Transverse colon (tissue), 4 donors: ENCODE results near the gene ADD1. TPM values are rescaled to one million over a fixed set of nuclear protein-coding genes. Genes with fewer than 3 reads are reported as not detected.
A peak's percentile ranks its signal among the peaks of the same experiment; 100 is the strongest.

Experiments
- DNase-seq: peaks from one replicate; pipeline ENCODE4 v3.0.0-alpha.2; 2019
- H3K27ac ChIP-seq, 4 donors: fragments of 200-600 bp; sonication (generic); 2 replicates each; pipeline ENCODE4 v1.5.1; 2016 to 2018; ENCODE audit warnings: inconsistent platforms in 4 of 4
- H3K27me3 ChIP-seq: fragments of 200-600 bp; sonication (generic); 2 replicates; pipeline ENCODE4 v1.5.1; 2017; ENCODE audit warnings: inconsistent platforms
- H3K36me3 ChIP-seq, 4 donors: fragments of 200-600 bp; sonication (generic); 2 replicates each; pipeline ENCODE4 v1.5.1; 2017 to 2019; ENCODE audit warnings: inconsistent platforms in 4 of 4
- H3K4me1 ChIP-seq, 4 donors: fragments of 200-600 bp; sonication (generic); 2 replicates each; pipeline ENCODE4 v1.5.1; 2017 to 2020; ENCODE audit warnings: inconsistent platforms in 4 of 4
- H3K4me3 ChIP-seq, 4 donors: fragments of 200-600 bp; sonication (generic); 1 replicate in 1 of 4; 2 replicates in 3 of 4; pipeline versions ENCODE4 v1.5.1 to v1.6.1; 2017 to 2019; ENCODE audit warnings: inconsistent platforms in 4 of 4
- H3K9me3 ChIP-seq, 2 donors: fragments of 200-600 bp; sonication (generic); 2 replicates each; pipeline ENCODE4 v1.5.1; 2017 to 2019; ENCODE audit warnings: inconsistent platforms in 2 of 2
- EP300 ChIP-seq: sonication (generic); formaldehyde crosslinking; IDR thresholded peaks from one replicate; pipeline ENCODE4 v1.6.1; 2017; ENCODE audit warnings: antibody characterized with exemption, low read depth
- POLR2A ChIP-seq: fragments of 450-650 bp; IDR thresholded peaks from one replicate; pipeline ENCODE4 v1.6.1; 2016; ENCODE audit warnings: antibody characterized with exemption, mild to moderate bottlenecking, moderate library complexity
- POLR2AphosphoS5 ChIP-seq, 3 donors: sonication (generic); formaldehyde crosslinking; IDR thresholded peaks; one replicate each; pipeline ENCODE4 v1.6.1; 2016; ENCODE audit warnings: antibody characterized with exemption in 3 of 3
- WGBS, 2 donors: methylation state at CpG; one replicate each; pipeline ENCODE4 v1.1.5; 2018; ENCODE audit warnings: low coverage in 1 of 2; 5-methylcytosine and 5-hydroxymethylcytosine counted together
- in situ Hi-C, 4 donors: fragments of 200-750 bp; cut with MboI; loops; one replicate each; pipeline versions ENCODE4 v1.15.0 to v1.15.1; 2017; ENCODE audit warnings: low sequenced_read_pairs in 3 of 4, low pct_ligation_motif_present in 1 of 4, low pct_unique_long_range_greater_than_20kb in 1 of 4
- intact Hi-C: fragments of 100-400 bp; cut with DNase I; formaldehyde crosslinking; loops from one replicate; pipeline ENCODE4 v1.15.1; 2023; ENCODE audit warnings: low total_unique reads
- total RNA-seq, 4 donors: library from RNA; depleted of rRNA; stranded (reverse); fragments of >200 nt; gene quantifications; one replicate each; pipeline ENCODE4 v1.1.0, GENCODE V29; 2016
- TF ChIP-seq, protein P1 (sequence below), 5 experiments: fragments of 200-600 bp in 3 of 5; fragments of 450-650 bp in 2 of 5; sonication (generic) in 3 of 5; IDR thresholded peaks; 1 replicate in 2 of 5; 2 replicates in 3 of 5; pipeline ENCODE4 v1.5.1; 2016 to 2017; ENCODE audit warnings: antibody characterized with exemption in 5 of 5, inconsistent platforms in 3 of 5, mild to moderate bottlenecking in 2 of 5, moderate library complexity in 1 of 5

The ADD1 gene
- total RNA-seq, 4 donors from 2014 or later, result 218 to 392 (median 299) TPM

DNA sequence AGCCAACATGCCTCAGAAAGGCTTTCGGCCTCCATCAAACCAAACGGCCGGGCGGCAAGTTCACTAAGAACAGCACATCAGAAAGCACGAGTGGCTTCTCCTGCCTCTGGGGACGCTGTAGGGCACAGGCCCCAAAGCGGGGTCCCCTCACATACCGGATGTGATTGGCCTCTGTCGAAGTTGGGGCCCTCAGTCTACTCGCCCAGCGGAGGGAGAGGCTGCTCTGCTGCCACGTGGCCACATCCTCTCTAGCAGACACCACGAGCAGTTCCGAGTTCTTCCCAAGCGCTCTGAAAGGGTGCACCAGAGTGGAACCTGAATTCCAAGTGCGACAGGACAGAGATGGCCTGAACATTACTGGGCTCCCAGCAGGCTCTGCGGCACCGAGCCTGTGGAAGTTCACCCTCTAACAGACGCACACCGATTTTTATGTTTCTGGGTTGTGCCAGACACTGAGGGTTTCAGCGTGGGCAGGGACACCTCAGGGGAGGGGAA lies 98.4 kb downstream of the ADD1 start:
- DNase-seq, result peak; percentile 11
- Histone ChIP-seq H3K36me3 (peaks cover 0 to 36% (median 12%) of the 10 kb centered on the region in 4 donors), H3K27me3 (no peaks in the 10 kb centered on the region), H3K4me3 (no peak overlapping the region), H3K4me1 (peaks cover 4 to 12% (median 11%) of the 10 kb centered on the region in 4 donors), H3K27ac (peak overlapping the region; percentile 62 to 84 (median 76)), H3K9me3 (no peaks in the 10 kb centered on the region)
- intact Hi-C loops (no loop called here), in situ Hi-C loops (loop anchor here in 3 of 4 donors (10.0 to 25.0 kb wide), 2 partner anchors 177 to 180 kb away; partner anchors contain the start of gene TNIP2 (in 2 of the 3))
- 85% methylated on average over 14 of the region's 21 CpGs; no CpG with 5 or more reads in 1 of the 2 donors for WGBS, 2 donors
- no peak for TF ChIP-seq POLR2AphosphoS5 (IDR thresholded peaks at IDR 0.05)
- TF ChIP-seq, protein P1, sequence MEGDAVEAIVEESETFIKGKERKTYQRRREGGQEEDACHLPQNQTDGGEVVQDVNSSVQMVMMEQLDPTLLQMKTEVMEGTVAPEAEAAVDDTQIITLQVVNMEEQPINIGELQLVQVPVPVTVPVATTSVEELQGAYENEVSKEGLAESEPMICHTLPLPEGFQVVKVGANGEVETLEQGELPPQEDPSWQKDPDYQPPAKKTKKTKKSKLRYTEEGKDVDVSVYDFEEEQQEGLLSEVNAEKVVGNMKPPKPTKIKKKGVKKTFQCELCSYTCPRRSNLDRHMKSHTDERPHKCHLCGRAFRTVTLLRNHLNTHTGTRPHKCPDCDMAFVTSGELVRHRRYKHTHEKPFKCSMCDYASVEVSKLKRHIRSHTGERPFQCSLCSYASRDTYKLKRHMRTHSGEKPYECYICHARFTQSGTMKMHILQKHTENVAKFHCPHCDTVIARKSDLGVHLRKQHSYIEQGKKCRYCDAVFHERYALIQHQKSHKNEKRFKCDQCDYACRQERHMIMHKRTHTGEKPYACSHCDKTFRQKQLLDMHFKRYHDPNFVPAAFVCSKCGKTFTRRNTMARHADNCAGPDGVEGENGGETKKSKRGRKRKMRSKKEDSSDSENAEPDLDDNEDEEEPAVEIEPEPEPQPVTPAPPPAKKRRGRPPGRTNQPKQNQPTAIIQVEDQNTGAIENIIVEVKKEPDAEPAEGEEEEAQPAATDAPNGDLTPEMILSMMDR (IDR thresholded peaks at IDR 0.05), result no peak
- no peak for TF ChIP-seq EP300
- TF ChIP-seq POLR2A, result no peak

DNA sequence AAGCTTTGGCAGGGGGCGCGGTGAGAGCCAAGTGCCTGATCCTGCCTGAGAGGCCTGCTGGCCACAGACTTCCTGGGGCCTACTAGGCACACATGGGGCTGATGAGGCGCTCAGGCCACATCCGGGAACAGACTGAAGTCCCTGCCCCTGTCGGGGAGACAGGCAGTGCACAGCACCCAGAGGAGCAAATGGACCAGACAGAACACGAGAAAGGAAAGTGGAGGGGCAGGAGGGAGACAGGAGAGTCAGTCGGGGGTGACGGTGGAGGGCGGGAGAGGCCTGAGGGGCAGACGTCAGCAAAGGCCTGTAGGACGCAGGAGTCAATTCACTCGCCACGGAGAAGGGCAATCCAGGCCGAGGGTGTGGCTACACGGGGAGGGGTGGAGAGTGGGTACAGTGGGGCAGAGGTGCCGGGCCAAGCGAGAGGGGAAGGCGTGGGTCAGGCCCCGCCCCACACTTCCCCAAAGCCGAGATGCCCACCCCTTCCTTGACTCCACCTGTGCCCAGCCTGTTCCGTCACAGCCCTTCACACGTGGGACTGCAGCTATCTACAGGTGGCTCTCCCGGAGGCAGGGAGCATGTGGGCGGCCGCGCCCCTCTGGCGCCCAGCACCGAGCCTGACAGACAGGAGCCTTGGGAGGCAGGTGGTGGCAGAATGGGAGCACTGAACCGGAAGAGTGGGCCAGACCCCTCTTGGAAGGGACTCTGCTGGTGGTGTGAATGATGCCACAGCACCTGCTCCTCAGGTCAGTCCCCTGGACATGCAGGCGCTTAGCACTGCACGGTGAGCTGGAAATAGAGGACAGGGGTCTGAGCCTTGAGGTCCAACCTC lies 99.1 kb downstream of the ADD1 start:
- peak overlapping the region; percentile 62 to 84 (median 76) for H3K27ac ChIP-seq

DNA sequence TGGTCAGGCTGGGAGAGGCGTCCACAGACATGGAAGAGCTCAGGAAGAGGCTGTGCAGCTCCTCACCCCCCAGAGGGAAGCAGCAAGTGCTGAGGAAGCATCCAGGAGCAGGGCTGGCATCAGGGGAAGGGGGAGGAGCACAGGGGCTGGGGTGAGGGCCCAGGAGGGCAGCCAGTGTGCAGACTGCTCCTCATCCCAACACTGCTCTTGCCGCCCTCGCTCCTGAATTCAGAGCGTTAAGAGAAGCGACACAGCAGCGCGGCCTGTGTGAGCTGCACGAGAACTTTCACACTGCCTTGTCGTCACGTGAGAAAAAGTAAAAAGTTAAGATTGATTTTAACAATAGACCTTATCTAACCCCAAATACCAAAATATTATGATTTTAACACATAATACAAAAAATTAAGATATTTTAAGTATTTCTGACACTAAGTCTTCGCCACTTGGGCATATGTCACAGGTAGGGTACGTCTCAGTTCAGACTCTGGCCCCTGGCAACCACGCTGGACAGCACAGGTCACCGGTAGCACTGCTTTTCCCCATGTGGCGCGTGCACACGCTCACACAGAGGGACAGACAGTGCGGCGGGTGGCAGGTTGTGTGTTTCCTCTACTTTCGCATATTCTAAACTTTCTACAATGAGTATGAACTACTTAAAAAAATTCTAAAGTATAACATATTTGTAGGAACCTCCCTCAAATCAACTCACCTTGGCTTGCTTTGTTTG lies 99.9 kb downstream of the ADD1 start:
- Histone ChIP-seq H3K27me3 (no peaks in the 10 kb centered on the region), H3K4me1 (peaks cover 4 to 12% (median 11%) of the 10 kb centered on the region in 4 donors), H3K9me3 (no peaks in the 10 kb centered on the region), H3K4me3 (no peak overlapping the region), H3K27ac (peak overlapping the region; percentile 62 to 84 (median 76)), H3K36me3 (peaks cover 0 to 46% (median 18%) of the 10 kb centered on the region in 4 donors)
- 94 to 95% methylated on average over 17 to 20 of the region's 20 CpGs for WGBS, 2 donors
- no peak for TF ChIP-seq POLR2AphosphoS5 (IDR thresholded peaks at IDR 0.05)
- no peak for DNase-seq
- intact Hi-C loops (no loop called here), in situ Hi-C loops (loop anchor here in 3 of 4 donors (10.0 to 25.0 kb wide), 2 partner anchors 179 to 181 kb away; partner anchors contain the start of gene TNIP2 (in 2 of the 3))

More for the DNA sequence above, 99.1 kb downstream of the ADD1 start:
- no peaks in the 10 kb centered on the region for H3K27me3 ChIP-seq
- no peak overlapping the region for H3K4me3 ChIP-seq
- 59% methylated on average over 30 of the region's 31 CpGs; no CpG with 5 or more reads in 1 of the 2 donors for WGBS, 2 donors
- H3K36me3 ChIP-seq, result peaks cover 0 to 39% (median 15%) of the 10 kb centered on the region in 4 donors
- peak; percentile 86 for DNase-seq
- H3K4me1 ChIP-seq, result peaks cover 4 to 12% (median 11%) of the 10 kb centered on the region in 4 donors
- in situ Hi-C loops (loop anchor here in 3 of 4 donors (10.0 to 25.0 kb wide), 2 partner anchors 178 to 180 kb away; partner anchors contain the start of gene TNIP2 (in 2 of the 3)), intact Hi-C loops (no loop called here)
- TF ChIP-seq POLR2A, result peak; percentile 49
- peak in 2 of 3 donors; percentile 50 to 58 for TF ChIP-seq POLR2AphosphoS5 (IDR thresholded peaks at IDR 0.05)
- TF ChIP-seq EP300, result no peak
- TF ChIP-seq, protein P1 (IDR thresholded peaks at IDR 0.05), result peak in 1 of 5 experiments; percentile 17
- no peaks in the 10 kb centered on the region for H3K9me3 ChIP-seq

DNA sequence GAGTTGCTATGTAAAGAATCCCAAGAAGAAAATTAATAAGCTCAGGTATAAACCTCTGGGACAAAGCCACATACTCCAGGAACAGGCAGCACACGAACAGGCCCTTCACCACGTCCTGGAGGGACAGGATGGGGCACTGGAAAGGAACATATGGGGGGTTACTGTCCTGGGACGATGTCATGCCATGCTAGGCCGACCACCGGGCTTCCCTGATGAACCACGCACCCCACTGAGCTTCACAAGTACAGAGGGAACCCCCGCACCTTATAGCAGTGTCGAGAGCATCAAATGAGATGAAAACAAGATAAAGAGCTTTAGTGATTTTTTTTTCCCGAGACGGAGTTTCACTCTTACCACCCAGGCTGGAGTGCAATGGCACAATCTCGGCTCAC lies 100.4 kb downstream of the ADD1 start:
- in situ Hi-C loops, result loop anchor here in 3 of 4 donors (10.0 to 25.0 kb wide), 2 partner anchors 179 to 182 kb away; partner anchors contain the start of gene TNIP2 (in 2 of the 3)
- H3K9me3 ChIP-seq, result no peaks in the 10 kb centered on the region
- H3K4me3 ChIP-seq, result no peak overlapping the region
- H3K36me3 ChIP-seq, result peaks cover 0 to 40% (median 15%) of the 10 kb centered on the region in 4 donors
- H3K27me3 ChIP-seq, result no peaks in the 10 kb centered on the region
- TF ChIP-seq POLR2AphosphoS5 (IDR thresholded peaks at IDR 0.05) (no peak), POLR2A (no peak), EP300 (no peak)
- TF ChIP-seq, protein P1 (IDR thresholded peaks at IDR 0.05), result no peak
- WGBS, 2 donors, result 85 to 88% methylated on average over 5 to 11 of the region's 11 CpGs
- no peak overlapping the region for H3K27ac ChIP-seq
- peaks cover 4 to 12% (median 11%) of the 10 kb centered on the region in 4 donors for H3K4me1 ChIP-seq
- intact Hi-C loops, result no loop called here
- DNase-seq, result no peak
